ENCODE results near the gene DSTYK.

DNA sequence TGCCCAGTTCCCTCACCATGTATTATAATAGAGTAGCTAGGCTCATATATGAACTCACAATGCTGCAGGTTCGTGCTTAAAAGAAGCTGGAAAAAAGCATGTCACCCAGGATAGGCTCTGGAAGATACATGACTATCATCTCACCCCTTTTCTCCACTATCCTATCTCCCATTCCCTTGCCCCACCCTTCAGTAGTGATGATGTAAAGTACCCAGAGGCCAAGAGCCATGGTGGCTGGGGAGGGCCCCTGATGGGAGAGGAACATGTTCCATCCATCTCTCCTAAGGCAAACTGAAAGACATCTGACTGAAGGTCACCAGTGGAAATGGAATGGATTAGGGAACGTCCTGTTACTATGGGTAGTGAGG lies 69.4 kb downstream of the DSTYK start:
- TF ChIP-seq POLR2A (IDR thresholded peaks at IDR 0.05) = no peak
- TF ChIP-seq, protein P1, sequence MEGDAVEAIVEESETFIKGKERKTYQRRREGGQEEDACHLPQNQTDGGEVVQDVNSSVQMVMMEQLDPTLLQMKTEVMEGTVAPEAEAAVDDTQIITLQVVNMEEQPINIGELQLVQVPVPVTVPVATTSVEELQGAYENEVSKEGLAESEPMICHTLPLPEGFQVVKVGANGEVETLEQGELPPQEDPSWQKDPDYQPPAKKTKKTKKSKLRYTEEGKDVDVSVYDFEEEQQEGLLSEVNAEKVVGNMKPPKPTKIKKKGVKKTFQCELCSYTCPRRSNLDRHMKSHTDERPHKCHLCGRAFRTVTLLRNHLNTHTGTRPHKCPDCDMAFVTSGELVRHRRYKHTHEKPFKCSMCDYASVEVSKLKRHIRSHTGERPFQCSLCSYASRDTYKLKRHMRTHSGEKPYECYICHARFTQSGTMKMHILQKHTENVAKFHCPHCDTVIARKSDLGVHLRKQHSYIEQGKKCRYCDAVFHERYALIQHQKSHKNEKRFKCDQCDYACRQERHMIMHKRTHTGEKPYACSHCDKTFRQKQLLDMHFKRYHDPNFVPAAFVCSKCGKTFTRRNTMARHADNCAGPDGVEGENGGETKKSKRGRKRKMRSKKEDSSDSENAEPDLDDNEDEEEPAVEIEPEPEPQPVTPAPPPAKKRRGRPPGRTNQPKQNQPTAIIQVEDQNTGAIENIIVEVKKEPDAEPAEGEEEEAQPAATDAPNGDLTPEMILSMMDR (IDR thresholded peaks at IDR 0.05) = no peak

All from heart left ventricle (tissue), 13 donors.